PFSK-1 (cell line): ENCODE data around the gene STEAP1B.

ENCODE experiments used
- POLR2AphosphoS5 ChIP-seq: IDR thresholded peaks from 2 replicates; pipeline ENCODE4 v1.6.1; 2012; ENCODE audit warnings: low read depth, mild to moderate bottlenecking, control low read depth, low read length, moderate library complexity
- SIN3A ChIP-seq: IDR thresholded peaks from 2 replicates; pipeline ENCODE4 v1.6.1; 2012; ENCODE audit warnings: mild to moderate bottlenecking, low read length, moderate library complexity, borderline replicate concordance; ENCODE audit not compliant: insufficient read depth
- TAF1 ChIP-seq: IDR thresholded peaks from 2 replicates; pipeline ENCODE4 v1.6.1; 2012; ENCODE audit warnings: low read length, control low read depth, borderline replicate concordance; ENCODE audit not compliant: insufficient read depth
- TF ChIP-seq, protein P1 (sequence below), 2 experiments: IDR thresholded peaks; 2 replicates each; pipeline versions ENCODE4 v1.6.1 to v1.8.0; 2011 to 2012; ENCODE audit warnings: low read depth in 2 of 2, low read length in 2 of 2, control low read depth in 1 of 2, inconsistent platforms in 1 of 2, mild to moderate bottlenecking in 1 of 2, moderate library complexity in 1 of 2; ENCODE audit not compliant: insufficient read depth in 1 of 2

DNA sequence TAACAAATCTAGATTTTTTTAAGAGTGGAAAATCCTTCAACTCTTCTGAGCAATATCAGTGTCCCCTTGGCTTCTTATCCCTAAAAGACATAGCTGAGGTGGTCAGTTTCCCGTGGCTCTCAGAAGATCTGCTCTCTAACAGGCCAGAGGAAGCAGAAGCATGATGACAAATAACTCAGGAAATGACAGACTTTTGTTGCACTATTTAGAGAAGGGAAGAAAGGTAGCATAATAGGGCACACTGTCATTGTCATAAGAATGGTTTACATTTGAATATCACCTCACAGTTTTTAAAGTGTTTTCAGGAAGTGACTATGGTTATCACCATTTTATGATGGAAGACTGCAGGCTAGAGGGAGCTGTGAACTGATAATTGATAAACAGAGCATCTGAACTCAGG, 109.5 kb downstream of the STEAP1B start:
- TF ChIP-seq POLR2AphosphoS5 (no peak), SIN3A (no peak), TAF1 (no peak)
- TF ChIP-seq, protein P1, sequence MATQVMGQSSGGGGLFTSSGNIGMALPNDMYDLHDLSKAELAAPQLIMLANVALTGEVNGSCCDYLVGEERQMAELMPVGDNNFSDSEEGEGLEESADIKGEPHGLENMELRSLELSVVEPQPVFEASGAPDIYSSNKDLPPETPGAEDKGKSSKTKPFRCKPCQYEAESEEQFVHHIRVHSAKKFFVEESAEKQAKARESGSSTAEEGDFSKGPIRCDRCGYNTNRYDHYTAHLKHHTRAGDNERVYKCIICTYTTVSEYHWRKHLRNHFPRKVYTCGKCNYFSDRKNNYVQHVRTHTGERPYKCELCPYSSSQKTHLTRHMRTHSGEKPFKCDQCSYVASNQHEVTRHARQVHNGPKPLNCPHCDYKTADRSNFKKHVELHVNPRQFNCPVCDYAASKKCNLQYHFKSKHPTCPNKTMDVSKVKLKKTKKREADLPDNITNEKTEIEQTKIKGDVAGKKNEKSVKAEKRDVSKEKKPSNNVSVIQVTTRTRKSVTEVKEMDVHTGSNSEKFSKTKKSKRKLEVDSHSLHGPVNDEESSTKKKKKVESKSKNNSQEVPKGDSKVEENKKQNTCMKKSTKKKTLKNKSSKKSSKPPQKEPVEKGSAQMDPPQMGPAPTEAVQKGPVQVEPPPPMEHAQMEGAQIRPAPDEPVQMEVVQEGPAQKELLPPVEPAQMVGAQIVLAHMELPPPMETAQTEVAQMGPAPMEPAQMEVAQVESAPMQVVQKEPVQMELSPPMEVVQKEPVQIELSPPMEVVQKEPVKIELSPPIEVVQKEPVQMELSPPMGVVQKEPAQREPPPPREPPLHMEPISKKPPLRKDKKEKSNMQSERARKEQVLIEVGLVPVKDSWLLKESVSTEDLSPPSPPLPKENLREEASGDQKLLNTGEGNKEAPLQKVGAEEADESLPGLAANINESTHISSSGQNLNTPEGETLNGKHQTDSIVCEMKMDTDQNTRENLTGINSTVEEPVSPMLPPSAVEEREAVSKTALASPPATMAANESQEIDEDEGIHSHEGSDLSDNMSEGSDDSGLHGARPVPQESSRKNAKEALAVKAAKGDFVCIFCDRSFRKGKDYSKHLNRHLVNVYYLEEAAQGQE (IDR thresholded peaks at IDR 0.05; ENCODE audit: insufficient read depth in 1 of 2, low read depth in 2 of 2, low read length in 2 of 2) = no peak
